HEK293T (cell line): Measurements from ENCODE around the gene CHMP2A.

Source experiments
- CTCF ChIA-PET: fragments of 350-600 bp; formaldehyde crosslinking; extraction: SDS; loops from one replicate; lab custom pipeline; 2021; ENCODE audit warnings: antibody characterized with exemption, inconsistent platforms; lab: Yijun Ruan, JAX
- POLR2A ChIA-PET: fragments of 350-600 bp; formaldehyde crosslinking; extraction: SDS; loops from one replicate; lab custom pipeline; 2020; ENCODE audit warnings: antibody characterized with exemption, inconsistent platforms; lab: Yijun Ruan, JAX
- DNase-seq: peaks from one replicate; pipeline ENCODE4 v3.0.0; 2012; ENCODE audit warnings: mixed read lengths; ENCODE audit errors: extremely low spot score
- ARNT ChIP-seq: fragments of 450-650 bp; IDR thresholded peaks from 2 replicates; pipeline ENCODE4 v1.6.1; 2017; ENCODE audit warnings: mild to moderate bottlenecking
- BHLHE40 ChIP-seq: fragments of 450-650 bp; IDR thresholded peaks from 2 replicates; pipeline ENCODE4 v1.6.1; 2016; ENCODE audit warnings: mild to moderate bottlenecking, moderate library complexity, borderline replicate concordance
- CTBP1 ChIP-seq: fragments of 450-650 bp; IDR thresholded peaks from 2 replicates; pipeline ENCODE4 v1.6.1; 2016; ENCODE audit warnings: borderline replicate concordance
- ELF4 ChIP-seq: fragments of 450-650 bp; IDR thresholded peaks from 2 replicates; pipeline ENCODE4 v1.6.1; 2017; ENCODE audit warnings: antibody characterized with exemption
- FOXA1 ChIP-seq: fragments of 450-650 bp; IDR thresholded peaks from 2 replicates; pipeline ENCODE4 v1.6.1; 2016; ENCODE audit warnings: mild to moderate bottlenecking
- FOXK2 ChIP-seq: fragments of 450-650 bp; IDR thresholded peaks from 2 replicates; pipeline ENCODE4 v1.6.1; 2016; ENCODE audit warnings: mild to moderate bottlenecking
- FOXM1 ChIP-seq: fragments of 450-650 bp; IDR thresholded peaks from 2 replicates; pipeline ENCODE4 v1.6.1; 2017; ENCODE audit warnings: mild to moderate bottlenecking, borderline replicate concordance
- HDGF ChIP-seq: fragments of 450-650 bp; IDR thresholded peaks from 2 replicates; pipeline ENCODE4 v1.6.1; 2017; ENCODE audit warnings: antibody characterized with exemption, borderline replicate concordance
- L3MBTL2 ChIP-seq: fragments of 450-650 bp; conservative IDR thresholded peaks from 2 replicates; pipeline ENCODE4 v1.6.1; 2016; ENCODE audit warnings: mild to moderate bottlenecking
- LEF1 ChIP-seq: fragments of 450-650 bp; IDR thresholded peaks from 2 replicates; pipeline ENCODE4 v1.6.1; 2017; ENCODE audit warnings: mild to moderate bottlenecking, borderline replicate concordance
- NFRKB ChIP-seq: fragments of 450-650 bp; IDR thresholded peaks from 2 replicates; pipeline ENCODE4 v1.6.1; 2016; ENCODE audit warnings: mild to moderate bottlenecking, moderate library complexity
- PKNOX1 ChIP-seq: fragments of 450-650 bp; IDR thresholded peaks from 2 replicates; pipeline ENCODE4 v1.6.1; 2016
- SP1 ChIP-seq: fragments of 450-650 bp; IDR thresholded peaks from 2 replicates; pipeline ENCODE4 v1.6.1; 2017
- SUZ12 ChIP-seq: fragments of 450-650 bp; IDR thresholded peaks from 2 replicates; pipeline ENCODE4 v1.6.1; 2016; ENCODE audit warnings: mild to moderate bottlenecking
- TARDBP ChIP-seq: fragments of 450-650 bp; IDR thresholded peaks from 2 replicates; pipeline ENCODE4 v1.6.1; 2016
- ZNF384 ChIP-seq: fragments of 450-650 bp; IDR thresholded peaks from 2 replicates; pipeline ENCODE4 v1.6.1; 2016

Gene CHMP2A

GRCh38 chr19:58569943-58570670 lies 15.2 kb upstream of the CHMP2A start:
- POLR2A ChIA-PET: interaction anchor here (1.0 to 4.4 kb wide), 4 partner anchors 10 to 50 kb away, joined by 3 to 43 read pairs (median 4); partner anchors contain the start of genes TRIM28, UBE2M and ZBTB45
- no peak for TF ChIP-seq ELF4
- no peak for TF ChIP-seq L3MBTL2
- TF ChIP-seq FOXK2: no peak
- DNase-seq: no peak
- CTCF ChIA-PET: no interaction called here

- CTCF ChIA-PET: no interaction called here
- TF ChIP-seq LEF1 (no peak), HDGF (no peak), TARDBP (no peak)
- POLR2A ChIA-PET: interaction anchor here (1.0 to 4.4 kb wide), 4 partner anchors 9 to 50 kb away, joined by 3 to 43 read pairs (median 4); partner anchors contain the start of genes TRIM28, UBE2M and ZBTB45
- no peak for DNase-seq
Observed at GRCh38 chr19:58569191-58569942, 14.5 kb upstream of the CHMP2A start.

GRCh38 chr19:58568453-58569130 lies 13.7 kb upstream of the CHMP2A start:
- TF ChIP-seq BHLHE40: no peak
- TF ChIP-seq FOXK2: no peak
- no peak for TF ChIP-seq NFRKB
- no peak for TF ChIP-seq TARDBP
- no peak for TF ChIP-seq FOXA1
- no peak for TF ChIP-seq ELF4
- TF ChIP-seq L3MBTL2: no peak
- TF ChIP-seq LEF1: no peak
- TF ChIP-seq ZNF384: no peak
- TF ChIP-seq ARNT: no peak
- no peak for TF ChIP-seq HDGF
- TF ChIP-seq FOXM1: no peak
- no peak for TF ChIP-seq CTBP1
- TF ChIP-seq SP1: no peak
- ChIA-PET POLR2A (interaction anchor here (1.0 to 1.8 kb wide), 5 partner anchors 9 to 49 kb away, joined by 3 to 14 read pairs (median 4); partner anchors contain the start of genes TRIM28 and ZBTB45), CTCF (no interaction called here)
- no peak for DNase-seq

- ChIA-PET POLR2A (interaction anchor here (1.4 kb wide), 1 partner anchor 47 kb away, joined by 4 read pairs; the partner anchor contains the start of gene ZBTB45), CTCF (no interaction called here)
- TF ChIP-seq FOXK2: no peak
- TF ChIP-seq ARNT: no peak
- no peak for TF ChIP-seq LEF1
- no peak for DNase-seq
Observed at GRCh38 chr19:58566989-58567388, 12.1 kb upstream of the CHMP2A start.

GRCh38 chr19:58563823-58564222 lies 8.9 kb upstream of the CHMP2A start:
- TF ChIP-seq ARNT (no peak), L3MBTL2 (no peak), ELF4 (no peak), FOXA1 (no peak), FOXM1 (no peak), BHLHE40 (no peak), SUZ12 (no peak), NFRKB (no peak), HDGF (no peak), LEF1 (no peak), FOXK2 (no peak), ZNF384 (no peak), TARDBP (no peak), SP1 (no peak)
- no peak for DNase-seq
- POLR2A ChIA-PET: interaction anchor here (1.3 kb wide), 1 partner anchor 12 kb away, joined by 5 read pairs; no protein-coding TSS in a partner anchor
- CTCF ChIA-PET: no interaction called here

GRCh38 chr19:58563034-58563573 lies 8.2 kb upstream of the CHMP2A start:
- POLR2A ChIA-PET: no interaction called here

More at GRCh38 chr19:58563034-58563573, 8.2 kb upstream of the CHMP2A start:
- no peak for DNase-seq
- CTCF ChIA-PET: no interaction called here
- TF ChIP-seq NFRKB: no peak
- TF ChIP-seq FOXK2: no peak
- no peak for TF ChIP-seq ARNT
- no peak for TF ChIP-seq L3MBTL2
- no peak for TF ChIP-seq TARDBP
- TF ChIP-seq ZNF384: no peak
- TF ChIP-seq SUZ12: no peak
- no peak for TF ChIP-seq HDGF
- TF ChIP-seq FOXM1: no peak
- no peak for TF ChIP-seq LEF1
- TF ChIP-seq PKNOX1: no peak
- TF ChIP-seq SP1: no peak
- no peak for TF ChIP-seq BHLHE40
- TF ChIP-seq ELF4: no peak
- TF ChIP-seq FOXA1: no peak
- TF ChIP-seq CTBP1: no peak
